NCI-H2081 treated with DMSO at 0.1 percent for 48 hours (cell line): ENCODE measurements around the gene NCKAP5.

ENCODE experiments used
- DNase-seq: peaks from one replicate; lab custom pipeline; 2025; lab: John Stamatoyannopoulos, UW

NCKAP5 gene

DNA sequence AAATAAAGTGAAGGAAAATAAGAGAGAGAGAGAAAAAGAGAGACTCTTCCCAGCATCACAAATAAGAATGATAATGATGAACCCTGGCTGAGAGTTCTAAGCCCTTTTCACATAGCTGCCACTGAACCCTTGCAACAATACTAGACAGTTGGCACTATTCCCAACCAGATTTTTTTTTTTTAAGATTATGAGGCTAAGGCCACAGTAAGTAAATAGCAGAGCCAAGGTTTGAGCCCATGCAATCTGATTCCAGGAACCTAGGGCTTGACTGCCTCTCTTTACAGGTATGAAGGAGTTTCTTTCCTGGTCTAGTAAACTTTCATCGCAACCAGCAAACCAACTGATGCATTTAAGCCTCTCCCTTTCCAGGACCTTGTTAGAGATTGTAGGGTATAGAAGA is 424.6 kb downstream of the NCKAP5 start:
- DNase-seq: no peak

- DNase-seq: no peak
Measured at GRCh38 chr2:133142087-133142486, 426.2 kb downstream of the NCKAP5 start.

- no peak for DNase-seq
Measured at GRCh38 chr2:133140620-133141019, 427.6 kb downstream of the NCKAP5 start.

DNA sequence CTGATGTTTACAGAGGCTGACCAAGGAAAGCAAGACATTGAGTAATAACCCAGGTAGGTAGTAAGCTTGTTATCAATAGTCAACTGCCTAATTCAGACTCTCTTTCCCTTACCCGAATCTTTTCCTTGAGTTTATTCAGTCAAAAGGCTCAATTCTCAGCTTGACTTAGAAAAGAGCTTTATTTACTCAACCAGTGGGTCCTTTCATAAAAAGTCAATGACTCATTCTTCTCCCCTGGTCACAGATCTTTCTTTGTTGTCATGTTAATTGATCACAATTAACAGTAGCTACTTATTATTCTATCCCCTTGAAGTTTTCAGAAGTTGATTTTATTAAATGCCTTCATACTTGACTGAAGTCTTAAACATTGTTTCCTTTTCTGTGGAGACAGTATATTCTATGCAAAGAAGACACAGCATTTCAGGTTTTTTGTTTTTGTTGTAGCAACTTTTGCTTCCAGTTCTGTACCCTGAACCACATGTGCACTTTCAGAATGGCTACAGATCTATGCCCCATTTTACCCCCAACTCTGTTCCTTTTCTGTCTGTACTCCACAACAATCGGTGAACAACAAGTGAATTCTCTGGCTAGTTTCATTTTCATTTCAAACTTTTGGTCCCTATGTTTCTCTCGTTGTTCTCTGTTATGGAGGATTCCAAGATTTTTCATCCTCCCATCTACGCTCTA is 428.3 kb downstream of the NCKAP5 start:
- DNase-seq: no peak

DNA sequence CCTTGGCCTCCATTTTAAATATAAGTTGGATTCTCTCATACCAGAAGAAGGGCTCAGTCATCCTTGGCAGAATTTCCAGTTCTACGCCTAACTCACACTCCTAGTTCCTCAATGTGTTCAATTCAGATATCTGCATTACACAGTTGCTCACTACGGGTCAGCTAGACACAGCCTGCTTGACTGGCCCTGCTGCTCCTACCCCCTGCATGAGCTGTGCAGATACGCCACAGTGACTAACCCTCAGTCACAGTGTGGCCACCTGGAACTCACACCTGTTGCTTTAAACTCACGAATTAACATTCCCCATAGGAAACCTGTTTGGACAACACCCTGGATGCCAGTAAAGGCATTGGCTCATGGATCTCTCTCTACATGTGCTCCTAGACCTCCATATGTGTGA is 429.6 kb downstream of the NCKAP5 start:
- DNase-seq: no peak

- DNase-seq: no peak
Measured at GRCh38 chr2:133135035-133135654, 433.1 kb downstream of the NCKAP5 start.

DNA sequence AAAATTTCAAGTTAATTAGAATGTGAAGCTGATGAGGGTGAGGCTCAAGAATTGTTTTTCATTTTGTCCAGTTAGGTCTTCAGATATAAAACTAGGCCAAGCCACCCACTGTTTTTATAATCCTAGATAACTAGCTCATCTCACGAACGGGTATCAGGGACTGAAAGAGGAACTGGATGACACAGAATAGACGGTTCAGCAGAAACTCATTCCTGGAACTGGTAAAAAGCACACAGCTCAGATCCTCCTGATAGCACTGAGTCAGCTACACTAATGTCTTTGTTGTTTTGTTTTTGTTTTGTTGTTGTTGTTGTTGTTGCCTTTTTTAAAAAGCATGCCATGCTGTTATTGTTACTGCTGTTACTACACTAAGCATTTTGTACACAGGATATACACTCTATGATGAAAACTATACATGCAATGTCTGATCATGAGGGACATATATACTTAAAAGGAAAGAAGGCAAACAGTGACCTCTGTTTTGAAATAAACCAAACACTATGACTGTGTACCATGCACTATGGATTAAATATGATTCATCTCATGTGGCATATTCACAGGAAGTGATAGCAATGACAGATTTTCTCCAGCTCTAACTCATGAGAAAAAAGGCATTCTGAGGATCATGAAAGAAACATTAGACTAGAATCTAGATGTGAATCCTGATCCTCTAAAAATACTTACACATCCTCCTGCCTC is 437.6 kb downstream of the NCKAP5 start:
- no peak for DNase-seq

DNA sequence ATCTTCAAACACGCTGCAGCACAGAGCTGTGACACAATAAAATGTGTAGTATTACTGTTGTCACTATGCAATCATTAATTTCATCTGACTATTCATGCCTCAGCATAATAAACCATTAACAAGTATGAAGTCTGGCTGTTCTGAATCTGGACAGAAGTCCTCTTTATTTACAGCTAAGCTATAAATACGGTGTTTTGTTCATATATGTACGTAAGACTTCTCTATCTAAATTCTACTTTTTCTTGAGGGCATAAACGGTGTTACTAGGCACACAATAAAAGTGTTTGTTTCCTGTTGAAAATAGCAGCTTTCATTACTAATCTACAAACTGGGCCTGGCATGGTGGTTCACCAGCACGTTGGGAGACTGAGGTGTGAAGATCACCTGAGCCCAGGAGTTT is 443.8 kb downstream of the NCKAP5 start:
- DNase-seq: no peak

DNA sequence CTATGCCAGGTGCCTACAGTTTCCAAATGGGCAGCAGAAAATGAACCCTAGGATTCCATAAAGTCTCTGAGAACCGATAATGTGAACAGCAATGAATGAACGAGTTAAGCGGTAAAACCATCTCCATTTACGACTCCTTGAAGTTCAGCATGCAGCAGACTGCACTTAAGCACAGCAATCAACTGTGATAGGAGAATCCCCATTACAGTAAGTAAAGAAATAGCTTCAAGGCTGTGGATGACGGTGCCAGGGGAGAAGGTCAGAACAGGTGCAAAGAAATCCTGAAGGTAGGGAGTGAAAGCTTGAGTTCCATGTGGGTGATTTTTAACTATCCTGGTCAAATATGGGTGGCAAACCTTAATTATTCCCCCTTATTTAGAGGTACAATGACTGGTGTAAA is 444.4 kb downstream of the NCKAP5 start:
- DNase-seq: no peak

DNA sequence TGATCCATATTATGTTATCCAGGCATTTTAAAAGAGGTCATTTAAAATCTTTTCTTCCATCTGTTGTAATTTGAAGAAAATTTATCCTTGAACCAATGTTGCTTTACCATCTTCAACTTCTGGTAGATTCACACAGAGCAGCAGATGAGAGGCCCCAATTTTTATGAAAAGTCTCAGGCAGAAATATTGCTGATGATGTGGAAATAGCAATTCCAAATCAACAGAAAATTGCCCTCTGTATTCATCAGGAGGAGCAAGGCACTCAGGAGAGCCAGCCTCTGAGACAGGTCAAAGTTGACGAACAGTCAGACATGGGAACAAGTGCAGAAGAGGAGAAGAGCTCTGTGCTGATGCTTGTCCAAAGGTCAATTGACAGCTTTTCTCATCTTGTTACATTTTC is 444.9 kb downstream of the NCKAP5 start:
- no peak for DNase-seq

GRCh38 chr2:133122529-133122928 is 445.7 kb downstream of the NCKAP5 start:
- no peak for DNase-seq

DNA sequence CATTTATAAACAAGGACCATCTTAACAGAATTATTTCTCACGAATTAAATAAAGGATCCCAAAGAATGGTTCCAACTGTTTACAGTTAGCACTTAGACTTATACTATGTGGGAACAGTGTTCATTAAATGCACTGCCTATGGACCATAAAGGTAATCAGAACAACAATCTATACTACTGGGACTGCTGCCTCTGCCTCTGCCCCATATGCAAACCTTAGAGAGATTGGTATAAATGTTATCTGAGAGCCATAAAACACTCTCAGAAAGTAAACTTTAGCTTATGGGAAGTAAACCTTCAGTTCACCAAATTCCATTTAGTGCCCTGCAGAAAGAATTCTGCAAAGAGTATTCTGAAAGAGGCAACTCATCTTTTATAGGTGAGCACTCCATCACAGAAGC is 448.0 kb downstream of the NCKAP5 start:
- DNase-seq: no peak

DNA sequence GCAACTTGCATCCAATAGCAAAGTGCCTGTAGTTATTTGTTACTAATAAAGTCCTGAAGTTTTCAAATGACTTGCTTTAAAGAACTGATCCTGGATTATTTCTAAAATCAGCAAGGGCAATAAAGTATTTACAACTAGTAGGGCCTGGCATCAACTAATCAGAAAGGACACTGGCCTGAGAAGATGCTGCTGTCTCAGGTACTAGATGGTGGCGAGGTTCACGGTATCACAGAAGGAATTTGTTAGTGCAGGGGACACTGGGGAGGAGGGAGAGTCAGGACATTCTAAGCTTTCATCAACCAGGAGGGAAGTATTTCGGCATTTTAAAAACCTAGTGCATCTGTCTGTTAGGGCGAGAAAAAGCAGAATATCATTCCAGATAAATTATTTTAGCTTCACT is 458.1 kb downstream of the NCKAP5 start:
- DNase-seq: no peak

- DNase-seq: no peak
Measured at GRCh38 chr2:133109772-133110171, 458.5 kb downstream of the NCKAP5 start.

DNA sequence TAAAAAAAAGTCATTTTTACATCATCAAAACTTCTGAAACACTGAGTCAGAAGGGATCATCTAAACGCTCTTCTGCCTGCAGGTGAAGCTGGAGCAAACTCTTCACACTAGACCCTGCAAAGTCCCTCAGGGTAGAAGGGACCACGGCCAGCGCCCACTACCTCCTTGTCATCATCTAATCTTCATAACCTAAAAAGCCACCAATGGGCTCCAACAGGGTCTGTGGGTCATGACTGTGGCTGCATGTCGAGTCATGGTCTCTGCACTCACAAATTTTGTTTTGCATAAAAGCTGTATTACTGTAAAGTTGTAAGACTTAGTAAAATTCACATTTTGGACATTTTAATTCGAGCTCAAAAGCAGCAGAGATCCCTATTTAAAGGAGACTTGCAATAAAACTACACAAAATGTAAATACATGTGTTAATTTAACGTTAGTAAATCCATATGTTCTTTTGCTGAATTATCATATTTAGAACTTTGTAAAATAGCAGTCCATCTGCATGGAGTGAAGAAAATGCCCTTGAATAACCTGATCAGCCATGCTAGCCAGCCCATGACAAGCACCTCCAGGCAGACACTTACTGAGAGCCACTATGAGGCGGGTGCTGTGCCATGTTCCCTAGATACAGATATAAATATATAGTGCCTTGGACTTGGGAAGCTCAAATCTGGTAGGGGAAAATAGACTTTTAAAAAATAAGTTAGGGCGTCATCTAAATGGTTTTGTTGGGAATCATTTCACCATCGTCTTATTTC is 461.0 kb downstream of the NCKAP5 start:
- DNase-seq: no peak

GRCh38 chr2:133104871-133105270 is 463.4 kb downstream of the NCKAP5 start:
- no peak for DNase-seq

DNA sequence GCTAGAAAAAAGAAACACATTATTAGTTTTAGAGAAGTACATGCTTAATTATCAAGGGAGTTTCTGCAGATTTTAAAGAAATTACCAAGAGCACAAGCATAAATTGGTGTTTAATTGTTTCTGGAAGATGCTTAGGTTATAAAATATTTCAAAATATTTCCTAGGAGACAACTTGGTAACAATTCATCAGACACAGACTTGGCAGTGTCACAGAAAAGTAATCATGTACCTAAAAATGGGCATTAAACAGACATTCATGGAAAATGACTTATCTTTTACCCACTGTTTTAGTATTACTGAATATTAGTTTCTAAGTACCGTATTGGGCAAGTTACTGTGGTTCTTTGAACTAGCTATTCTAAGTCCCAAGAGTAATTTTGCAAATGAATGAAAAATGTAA is 469.5 kb downstream of the NCKAP5 start:
- no peak for DNase-seq

GRCh38 chr2:133097666-133098065 is 470.6 kb downstream of the NCKAP5 start:
- DNase-seq: no peak

GRCh38 chr2:133092571-133092970 is 475.7 kb downstream of the NCKAP5 start:
- no peak for DNase-seq

DNA sequence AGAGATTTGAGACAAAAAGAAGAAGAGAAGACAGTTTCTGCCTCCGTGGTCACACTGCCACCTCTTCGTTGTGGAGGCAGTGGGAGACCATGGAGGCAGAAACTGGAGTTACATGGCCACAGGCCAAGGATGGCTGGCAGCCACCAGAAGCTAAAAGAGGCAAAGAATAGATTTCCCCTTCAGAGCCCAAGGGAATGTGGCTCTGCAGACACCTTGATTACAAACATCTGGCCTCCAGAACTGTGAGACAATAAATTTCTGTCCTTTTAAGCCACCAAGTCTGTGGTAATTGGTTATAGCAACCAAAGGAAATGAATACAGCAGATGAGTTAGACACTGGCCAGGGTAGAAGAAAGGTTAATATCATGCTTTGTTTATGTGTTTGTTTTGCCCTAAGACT is 477.9 kb downstream of the NCKAP5 start:
- DNase-seq: no peak

DNA sequence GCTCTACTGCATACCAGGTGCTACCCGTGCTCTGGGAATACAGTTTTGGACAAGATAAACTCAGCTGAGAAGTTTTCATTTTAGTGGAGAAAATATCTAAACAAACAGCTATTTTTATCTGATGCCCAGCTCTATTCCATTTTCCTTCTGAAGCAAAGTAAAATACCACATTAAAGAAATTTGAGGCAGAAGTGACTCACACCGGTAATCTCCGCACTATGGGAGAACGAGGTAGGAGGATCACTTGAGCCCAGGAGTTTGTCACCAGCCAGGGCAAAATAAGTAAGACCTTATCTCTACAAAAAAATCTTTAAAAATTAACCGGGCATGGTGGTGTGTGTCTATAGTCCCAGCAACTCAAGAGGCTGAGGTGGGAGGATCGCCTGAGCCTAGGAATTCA is 482.1 kb downstream of the NCKAP5 start:
- DNase-seq: no peak

- DNase-seq: no peak
Measured at GRCh38 chr2:133085646-133086045, 482.6 kb downstream of the NCKAP5 start.

- DNase-seq: no peak
Measured at GRCh38 chr2:133082034-133082433, 486.2 kb downstream of the NCKAP5 start.
